PC-3 (cell line): ENCODE results near the gene TMEM212. TPM values are rescaled to one million over a fixed set of nuclear protein-coding genes. Genes with fewer than 3 reads are reported as not detected.
"Not testable (repeated sequence)": the region's sequence is repeated elsewhere in the genome, so short reads cannot be mapped to it uniquely, and the experiment has no call there.

Experiments used
- ATAC-seq: fragments of 200-7000 bp; cut with Tn5 transposase; 2 replicates; pipeline ENCODE4 v1.9.1; 2020; ENCODE audit warnings: mild to moderate bottlenecking, moderate library complexity
- BruUV-seq: library from RNA; stranded (reverse); fragments of 400-500 nt; replicated peaks from 2 replicates; lab custom pipeline; 2021; lab: Mats Ljungman, UMichigan
- CTCF ChIA-PET: fragments of 300-600 bp; sonication (Branson Sonifier 250); formaldehyde crosslinking; loops from one replicate; lab custom pipeline; 2022; ENCODE audit warnings: antibody characterized with exemption; lab: Charles Lee
- POLR2A ChIA-PET: fragments of 300-600 bp; sonication (Branson Sonifier 250); formaldehyde crosslinking; loops from one replicate; lab custom pipeline; 2022; ENCODE audit warnings: antibody characterized with exemption; ENCODE audit not compliant: unreplicated experiment; lab: Charles Lee
- DNase-seq: peaks from one replicate; pipeline ENCODE4 v3.0.0-alpha.2; 2015
- H2AFZ ChIP-seq: fragments of 300-600 bp; sonication (generic); 2 replicates; pipeline ENCODE4 v1.6.0; 2016; ENCODE audit warnings: antibody characterized with exemption, low read length
- H3F3A ChIP-seq: fragments of 300-600 bp; sonication (generic); one replicate; pipeline ENCODE4 v1.6.0; 2017; ENCODE audit warnings: antibody characterized with exemption, low read length, control low read depth, mild to moderate bottlenecking; ENCODE audit not compliant: unreplicated experiment
- H3K27ac ChIP-seq: fragments of 300-600 bp; sonication (generic); 2 replicates; pipeline ENCODE4 v1.5.1; 2016; ENCODE audit warnings: mild to moderate bottlenecking, low read length
- H3K27me3 ChIP-seq: fragments of 300-600 bp; sonication (generic); 2 replicates; pipeline ENCODE4 v1.6.1; 2016; ENCODE audit warnings: low read length, mixed read lengths
- H3K36me3 ChIP-seq: fragments of 300-600 bp; sonication (generic); 2 replicates; pipeline ENCODE4 v1.6.1; 2016; ENCODE audit warnings: low read depth, mixed run types, low read length, mixed read lengths
- H3K4me1 ChIP-seq: fragments of 300-600 bp; sonication (generic); 2 replicates; pipeline ENCODE4 v1.5.1; 2016; ENCODE audit warnings: low read length; ENCODE audit not compliant: insufficient read depth
- H3K4me2 ChIP-seq: fragments of 300-600 bp; sonication (generic); 2 replicates; pipeline ENCODE4 v1.6.0; 2016; ENCODE audit warnings: low read length
- H3K4me3 ChIP-seq: fragments of 300-600 bp; sonication (generic); 2 replicates; pipeline ENCODE4 v1.5.1; 2016; ENCODE audit warnings: mild to moderate bottlenecking, low read length, mixed read lengths
- H3K79me2 ChIP-seq: fragments of 300-600 bp; sonication (generic); 2 replicates; pipeline ENCODE4 v1.6.1; 2017; ENCODE audit warnings: low read length, mixed read lengths
- H3K9ac ChIP-seq: fragments of 300-600 bp; sonication (generic); 2 replicates; pipeline ENCODE4 v1.6.0; 2016; ENCODE audit warnings: mild to moderate bottlenecking, low read length
- H3K9me2 ChIP-seq: fragments of 300-600 bp; sonication (generic); replicated peaks from 2 replicates; pipeline ENCODE4 v1.6.1; 2016; ENCODE audit warnings: mixed run types, low read length, mixed read lengths
- H3K9me3 ChIP-seq: fragments of 300-600 bp; sonication (generic); 2 replicates; pipeline ENCODE4 v1.6.1; 2016; ENCODE audit warnings: low read length, mixed read lengths
- H4K20me1 ChIP-seq: fragments of 300-600 bp; sonication (generic); 2 replicates; pipeline ENCODE4 v1.6.1; 2016; ENCODE audit warnings: low read length, mixed read lengths
- EZH2 ChIP-seq: fragments of 300-600 bp; sonication (generic); IDR thresholded peaks from one replicate; pipeline ENCODE4 v1.6.1; 2017; ENCODE audit warnings: antibody characterized with exemption, mild to moderate bottlenecking, low read length; ENCODE audit not compliant: unreplicated experiment
- EZH2phosphoT487 ChIP-seq: fragments of 300-600 bp; sonication (generic); IDR thresholded peaks from 2 replicates; pipeline ENCODE4 v1.6.1; 2018; ENCODE audit warnings: mild to moderate bottlenecking, antibody characterized with exemption, low read length, borderline replicate concordance
- intact Hi-C: fragments of 100-400 bp; cut with micrococcal nuclease; formaldehyde crosslinking; loops from 2 replicates; pipeline ENCODE4 v1.9.0; 2023
- total RNA-seq: library from RNA; depleted of rRNA; stranded (reverse); fragments of >200 nt; gene quantifications from 2 replicates; pipeline ENCODE4 v1.2.3, GENCODE V29; 2014
- TF ChIP-seq, protein P1 (sequence below): fragments of 300-600 bp; sonication (generic); conservative IDR thresholded peaks from 2 replicates; pipeline ENCODE4 v1.5.1; 2017; ENCODE audit warnings: antibody characterized with exemption, low read depth, mild to moderate bottlenecking, low read length

The TMEM212 gene
- total RNA-seq, 1 experiment from 2014 or later, result not detected

DNA sequence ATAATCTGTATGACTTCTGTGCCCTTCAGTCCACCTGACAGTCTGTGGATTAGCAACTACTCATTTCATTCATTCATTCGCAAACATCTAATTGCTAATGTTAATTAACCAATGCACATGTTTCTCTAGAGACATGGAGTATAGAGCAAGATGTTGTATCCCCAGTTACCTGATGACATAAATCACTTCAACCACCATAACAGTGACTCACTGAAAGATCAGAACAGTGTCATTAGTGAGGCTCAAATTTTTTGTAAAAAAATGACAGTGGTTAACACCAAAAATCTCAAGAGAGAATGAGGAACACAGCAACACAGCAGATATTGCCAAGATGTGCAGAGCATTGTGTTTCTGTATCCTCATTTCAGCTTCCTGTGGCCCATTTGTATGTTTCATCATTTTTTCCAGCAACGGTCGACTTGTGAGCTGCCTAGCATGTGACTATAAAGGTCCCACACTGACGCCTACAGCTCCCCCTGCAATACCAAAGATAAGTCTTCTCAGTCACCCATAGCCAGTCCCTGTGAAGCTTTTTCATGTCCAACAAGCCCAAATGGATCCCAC, 29.2 kb upstream of the TMEM212 start:
- Histone ChIP-seq H3K9me2 (no peaks in the 10 kb centered on the region), H3K27me3 (no peaks in the 10 kb centered on the region), H4K20me1 (no peaks in the 10 kb centered on the region), H3K27ac (no peak overlapping the region), H3K4me2 (no peak overlapping the region), H3K79me2 (no peaks in the 10 kb centered on the region), H3K4me1 (peaks cover 30% of the 10 kb centered on the region), H3K36me3 (no peaks in the 10 kb centered on the region), H3K9me3 (no peaks in the 10 kb centered on the region), H3K4me3 (no peak overlapping the region), H3K9ac (no peak overlapping the region), H3F3A (peaks cover 9% of the 10 kb centered on the region), H2AFZ (no peak overlapping the region)
- BruUV-seq, result no TSS peak
- ChIA-PET CTCF (interaction anchor here (0.6 kb wide), 1 partner anchor 173 kb away, joined by 3 read pairs; no protein-coding TSS in a partner anchor), POLR2A (no interaction called here)
- TF ChIP-seq EZH2, result no peak
- ATAC-seq (no peak), DNase-seq (no peak)
- intact Hi-C loops, result loop anchor here (5.0 kb wide), 1 partner anchor 153 kb away; no protein-coding TSS in a partner anchor

DNA sequence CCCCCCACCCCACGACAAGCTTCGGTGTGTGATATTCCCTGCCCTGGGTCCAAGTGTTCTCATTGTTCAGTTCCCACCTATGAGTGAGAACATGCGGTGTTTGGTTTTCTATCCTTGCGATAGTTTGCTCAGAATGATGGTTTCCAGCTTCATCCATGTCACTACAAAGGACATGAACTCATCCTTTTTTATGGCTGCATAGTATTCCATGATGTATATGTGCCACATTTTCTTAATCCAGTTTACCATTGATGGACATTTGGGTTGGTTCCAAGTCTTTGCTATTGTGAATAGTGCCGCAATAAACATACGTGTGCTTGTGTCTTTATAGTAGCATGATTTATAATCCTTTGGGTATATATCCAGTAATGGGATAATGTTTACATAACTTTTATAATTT, 28.5 kb upstream of the TMEM212 start:
- intact Hi-C loops, result loop anchor here (5.0 kb wide), 1 partner anchor 153 kb away; no protein-coding TSS in a partner anchor
- not testable (repeated sequence) for H3K4me3 ChIP-seq

DNA sequence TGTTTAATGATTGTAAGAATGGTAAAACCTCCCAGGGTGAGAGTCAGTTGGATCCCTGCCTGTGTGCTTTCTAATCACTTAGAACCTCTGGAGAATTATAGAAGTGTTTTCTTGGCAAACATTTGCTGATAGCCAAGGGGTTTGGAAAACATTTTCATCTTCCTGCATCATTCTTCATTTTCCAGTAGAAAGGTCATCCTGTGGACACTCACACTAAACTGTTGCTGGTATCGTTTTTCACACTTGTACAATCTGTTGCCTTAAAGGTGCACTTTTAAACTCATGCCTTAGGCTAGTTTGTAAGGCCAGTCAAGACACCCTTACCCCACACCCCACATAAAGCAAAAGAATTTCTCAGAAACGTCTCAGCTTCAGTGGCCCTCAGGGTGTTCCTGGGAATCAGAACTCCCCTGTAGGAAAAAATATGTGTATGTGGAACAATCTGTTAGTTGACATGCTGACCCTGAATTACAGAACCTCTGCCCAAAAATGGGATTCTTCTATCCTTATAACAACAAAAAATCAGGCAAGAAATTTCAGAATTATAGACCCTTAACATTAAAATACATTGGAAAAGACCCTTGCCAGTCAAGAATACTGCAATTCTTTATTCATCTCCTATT, 27.1 kb upstream of the TMEM212 start:
- POLR2A ChIA-PET, result no interaction called here

More for the DNA sequence above, 28.5 kb upstream of the TMEM212 start:
- H2AFZ ChIP-seq, POLR2A ChIA-PET, BruUV-seq, H3K27me3 ChIP-seq, H3K27ac ChIP-seq, H3K36me3 ChIP-seq, H3K9me2 ChIP-seq, H3K9me3 ChIP-seq, H3K4me2 ChIP-seq, DNase-seq, H3F3A ChIP-seq, CTCF ChIA-PET, H3K9ac ChIP-seq, H3K79me2 ChIP-seq, ATAC-seq, H4K20me1 ChIP-seq: not testable (repeated sequence)
- peaks cover 24% of the 10 kb centered on the region for H3K4me1 ChIP-seq

More for the DNA sequence above, 27.1 kb upstream of the TMEM212 start:
- Histone ChIP-seq H3K9ac (no peak overlapping the region), H3K9me3 (no peaks in the 10 kb centered on the region), H4K20me1 (no peaks in the 10 kb centered on the region), H2AFZ (no peak overlapping the region), H3K36me3 (no peaks in the 10 kb centered on the region), H3K4me2 (no peak overlapping the region), H3F3A (peaks cover 4% of the 10 kb centered on the region), H3K4me1 (peaks cover 18% of the 10 kb centered on the region), H3K9me2 (no peaks in the 10 kb centered on the region), H3K4me3 (no peak overlapping the region), H3K27me3 (no peaks in the 10 kb centered on the region), H3K27ac (no peak overlapping the region), H3K79me2 (no peaks in the 10 kb centered on the region)
- DNase-seq, result no peak
- intact Hi-C loops, result no loop called here
- TF ChIP-seq EZH2 (no peak), EZH2phosphoT487 (no peak)
- TF ChIP-seq, protein P1, sequence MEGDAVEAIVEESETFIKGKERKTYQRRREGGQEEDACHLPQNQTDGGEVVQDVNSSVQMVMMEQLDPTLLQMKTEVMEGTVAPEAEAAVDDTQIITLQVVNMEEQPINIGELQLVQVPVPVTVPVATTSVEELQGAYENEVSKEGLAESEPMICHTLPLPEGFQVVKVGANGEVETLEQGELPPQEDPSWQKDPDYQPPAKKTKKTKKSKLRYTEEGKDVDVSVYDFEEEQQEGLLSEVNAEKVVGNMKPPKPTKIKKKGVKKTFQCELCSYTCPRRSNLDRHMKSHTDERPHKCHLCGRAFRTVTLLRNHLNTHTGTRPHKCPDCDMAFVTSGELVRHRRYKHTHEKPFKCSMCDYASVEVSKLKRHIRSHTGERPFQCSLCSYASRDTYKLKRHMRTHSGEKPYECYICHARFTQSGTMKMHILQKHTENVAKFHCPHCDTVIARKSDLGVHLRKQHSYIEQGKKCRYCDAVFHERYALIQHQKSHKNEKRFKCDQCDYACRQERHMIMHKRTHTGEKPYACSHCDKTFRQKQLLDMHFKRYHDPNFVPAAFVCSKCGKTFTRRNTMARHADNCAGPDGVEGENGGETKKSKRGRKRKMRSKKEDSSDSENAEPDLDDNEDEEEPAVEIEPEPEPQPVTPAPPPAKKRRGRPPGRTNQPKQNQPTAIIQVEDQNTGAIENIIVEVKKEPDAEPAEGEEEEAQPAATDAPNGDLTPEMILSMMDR, result no peak
- no peak for ATAC-seq
- CTCF ChIA-PET, result interaction anchor here (0.6 kb wide), 1 partner anchor 18 kb away, joined by 3 read pairs; no protein-coding TSS in a partner anchor
- BruUV-seq, result no TSS peak
